K562 (cell line): ENCODE data around the gene CAPZA3. TPM values are rescaled to one million over a fixed set of nuclear protein-coding genes. Genes with fewer than 3 reads are reported as not detected.
A peak's percentile ranks its signal among the peaks of the same experiment; 100 is the strongest.

Experiments used
- C11orf30 ChIP-seq: fragments of 450-650 bp; IDR thresholded peaks from 2 replicates; pipeline ENCODE4 v1.6.1; 2016; ENCODE audit warnings: low read depth, mild to moderate bottlenecking
- FOXA3 ChIP-seq, 2 experiments: fragments of 450-650 bp in 1 of 2; sonication (generic) in 1 of 2; formaldehyde crosslinking; IDR thresholded peaks in 1 of 2; conservative IDR thresholded peaks in 1 of 2; 2 replicates each; pipeline versions ENCODE4 v1.4.0 to v1.8.0; 2020 to 2022; ENCODE audit warnings: mild to moderate bottlenecking in 2 of 2, missing genetic modification reagents in 1 of 2
- GATA2 ChIP-seq: sonication (generic); formaldehyde crosslinking; IDR thresholded peaks from 2 replicates; pipeline ENCODE4 v1.4.0; 2020; ENCODE audit warnings: mild to moderate bottlenecking, missing genetic modification reagents
- HMG20B ChIP-seq: fragments of 250-450 bp; sonication (Bioruptor Pico); IDR thresholded peaks from 2 replicates; pipeline ENCODE4 v1.5.0; 2021; ENCODE audit warnings: mild to moderate bottlenecking
- MAZ ChIP-seq, 2 experiments: fragments of 450-650 bp in 1 of 2; sonication (generic) in 1 of 2; formaldehyde crosslinking; IDR thresholded peaks in 1 of 2; conservative IDR thresholded peaks in 1 of 2; 2 replicates each; pipeline versions ENCODE4 v1.4.0 to v1.5.0; 2020; ENCODE audit warnings: mild to moderate bottlenecking in 1 of 2, missing genetic modification reagents in 1 of 2
- MEF2A ChIP-seq: IDR thresholded peaks from 2 replicates; pipeline ENCODE4 v1.6.1; 2011; ENCODE audit warnings: low read depth, mild to moderate bottlenecking, low read length, moderate library complexity; ENCODE audit not compliant: control insufficient read depth
- MTA2 ChIP-seq: fragments of 450-650 bp; IDR thresholded peaks from 2 replicates; pipeline ENCODE4 v1.6.1; 2016; ENCODE audit warnings: low read depth
- NR3C1 ChIP-seq: sonication (generic); formaldehyde crosslinking; IDR thresholded peaks from 2 replicates; pipeline ENCODE4 v1.8.1; 2022; ENCODE audit warnings: missing genetic modification reagents
- TEAD2 ChIP-seq: fragments of 450-650 bp; IDR thresholded peaks from 2 replicates; pipeline ENCODE4 v1.6.1; 2016; ENCODE audit warnings: missing genetic modification characterization, control low read depth, missing compliant biosample characterization
- TSC22D4 ChIP-seq: fragments of 450-650 bp; IDR thresholded peaks from 2 replicates; pipeline ENCODE4 v1.6.1; 2016; ENCODE audit warnings: missing genetic modification characterization, missing biosample characterization, control low read depth
- ZC3H8 ChIP-seq: fragments of 450-650 bp; IDR thresholded peaks from 2 replicates; pipeline ENCODE4 v1.6.1; 2017
- ZNF384 ChIP-seq: IDR thresholded peaks from 2 replicates; pipeline ENCODE4 v1.6.1; 2012; ENCODE audit warnings: low read depth, low read length, improper control_type of control experiment
- ZNF589 ChIP-seq: fragments of 200-800 bp; sonication (Bioruptor generic); IDR thresholded peaks from 2 replicates; pipeline ENCODE4 v1.6.1; 2016; ENCODE audit warnings: low read depth, missing genetic modification characterization, missing compliant biosample characterization
- polyA plus RNA-seq, 8 experiments: library from polyadenylated mRNA; depleted of rRNA in 4 of 8; stranded (reverse) in 5 of 8; unstranded in 3 of 8; fragments of >200 nt; fragmentation: Nextera tagmentation in 2 of 8; fragmentation: Illumina TruSeq in 1 of 8; extraction: Ambion mirVana in 2 of 8; extraction: Trizol in 1 of 8; gene quantifications; 2 replicates each; pipeline versions ENCODE4 v1.2.1 to v1.2.3, GENCODE V29; 2011 to 2014; ENCODE audit warnings: inconsistent platforms in 1 of 8, missing spikeins in 1 of 8
- total RNA-seq, 7 experiments: library from RNA; depleted of rRNA in 6 of 7; stranded (reverse); fragments of >200 nt in 6 of 7; fragmentation: Illumina TruSeq in 2 of 7; extraction: Trizol in 2 of 7; gene quantifications; 2 replicates each; pipeline versions ENCODE4 v1.2.1 to v1.2.3, GENCODE V29; 2011 to 2021; ENCODE audit warnings: low replicate concordance in 1 of 7
- TF ChIP-seq, protein P1 (sequence below): fragments of 250-450 bp; sonication (Bioruptor Pico); IDR thresholded peaks from 2 replicates; pipeline ENCODE4 v1.4.0; 2020; ENCODE audit warnings: borderline replicate concordance
- TF ChIP-seq, protein P2 (sequence below): fragments of 450-650 bp; conservative IDR thresholded peaks from 2 replicates; pipeline ENCODE4 v1.6.1; 2016; ENCODE audit warnings: missing genetic modification characterization, low read depth, mild to moderate bottlenecking, missing compliant biosample characterization, moderate library complexity
- TF ChIP-seq, protein P3 (sequence below): fragments of 250-450 bp; sonication (Bioruptor Pico); IDR thresholded peaks from 2 replicates; pipeline ENCODE4 v1.5.0; 2022; ENCODE audit warnings: mild to moderate bottlenecking
- TF ChIP-seq, protein P4 (sequence below): sonication (generic); IDR thresholded peaks from 2 replicates; pipeline ENCODE4 v1.6.1; 2016
- TF ChIP-seq, protein P5 (sequence below): fragments of 200-800 bp; sonication (Bioruptor generic); IDR thresholded peaks from 2 replicates; pipeline ENCODE4 v1.6.1; 2017; ENCODE audit warnings: missing genetic modification characterization, missing compliant biosample characterization
- TF ChIP-seq, protein P6 (sequence below): fragments of 250-450 bp; sonication (Bioruptor Pico); IDR thresholded peaks from 2 replicates; pipeline ENCODE4 v1.9.0; 2021; ENCODE audit warnings: mild to moderate bottlenecking

CAPZA3 gene
- total and polyA plus RNA-seq, 9 of the 15 experiments (the other 6 are each of a cell fraction or from before 2014, with no cell fraction given), result not detected

DNA sequence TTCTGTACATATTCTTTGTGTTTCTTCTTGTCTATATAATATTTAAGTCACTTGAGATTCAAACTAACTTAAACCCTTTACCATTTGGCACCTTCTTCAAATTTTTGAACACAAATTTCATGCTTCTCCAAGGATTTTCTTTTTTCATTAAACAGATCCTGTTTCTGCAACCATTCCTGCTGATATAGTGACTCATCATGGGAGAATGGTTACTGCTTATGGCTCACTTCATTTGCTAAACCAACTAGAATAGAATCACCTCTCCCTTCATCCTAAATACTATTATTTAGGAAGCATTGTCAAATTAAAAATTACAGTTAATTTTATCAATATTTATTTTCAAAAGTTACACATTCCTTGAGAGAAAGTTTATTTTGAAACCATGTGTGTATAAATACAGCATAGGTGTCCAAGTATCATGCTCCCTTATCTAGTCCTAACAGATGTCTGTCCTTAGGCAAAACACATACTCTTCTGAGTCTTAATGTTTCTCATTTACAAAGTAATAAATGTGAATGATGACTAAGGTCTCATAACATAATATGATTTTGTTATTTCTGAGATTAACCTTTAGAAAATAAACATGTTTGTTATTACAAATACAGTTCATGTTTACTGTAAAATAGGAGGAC, 40.8 kb upstream of the CAPZA3 start (continued):
- TF ChIP-seq, protein P1, sequence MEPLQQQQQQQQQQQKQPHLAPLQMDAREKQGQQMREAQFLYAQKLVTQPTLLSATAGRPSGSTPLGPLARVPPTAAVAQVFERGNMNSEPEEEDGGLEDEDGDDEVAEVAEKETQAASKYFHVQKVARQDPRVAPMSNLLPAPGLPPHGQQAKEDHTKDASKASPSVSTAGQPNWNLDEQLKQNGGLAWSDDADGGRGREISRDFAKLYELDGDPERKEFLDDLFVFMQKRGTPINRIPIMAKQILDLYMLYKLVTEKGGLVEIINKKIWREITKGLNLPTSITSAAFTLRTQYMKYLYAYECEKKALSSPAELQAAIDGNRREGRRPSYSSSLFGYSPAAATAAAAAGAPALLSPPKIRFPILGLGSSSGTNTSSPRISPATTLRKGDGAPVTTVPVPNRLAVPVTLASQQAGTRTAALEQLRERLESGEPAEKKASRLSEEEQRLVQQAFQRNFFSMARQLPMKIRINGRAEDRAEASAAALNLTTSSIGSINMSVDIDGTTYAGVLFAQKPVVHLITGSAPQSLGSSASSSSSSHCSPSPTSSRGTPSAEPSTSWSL (CRISPR knock-in tag), result no peak
- TF ChIP-seq, protein P2, sequence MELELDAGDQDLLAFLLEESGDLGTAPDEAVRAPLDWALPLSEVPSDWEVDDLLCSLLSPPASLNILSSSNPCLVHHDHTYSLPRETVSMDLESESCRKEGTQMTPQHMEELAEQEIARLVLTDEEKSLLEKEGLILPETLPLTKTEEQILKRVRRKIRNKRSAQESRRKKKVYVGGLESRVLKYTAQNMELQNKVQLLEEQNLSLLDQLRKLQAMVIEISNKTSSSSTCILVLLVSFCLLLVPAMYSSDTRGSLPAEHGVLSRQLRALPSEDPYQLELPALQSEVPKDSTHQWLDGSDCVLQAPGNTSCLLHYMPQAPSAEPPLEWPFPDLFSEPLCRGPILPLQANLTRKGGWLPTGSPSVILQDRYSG (tag), result no peak
- TF ChIP-seq, protein P3, sequence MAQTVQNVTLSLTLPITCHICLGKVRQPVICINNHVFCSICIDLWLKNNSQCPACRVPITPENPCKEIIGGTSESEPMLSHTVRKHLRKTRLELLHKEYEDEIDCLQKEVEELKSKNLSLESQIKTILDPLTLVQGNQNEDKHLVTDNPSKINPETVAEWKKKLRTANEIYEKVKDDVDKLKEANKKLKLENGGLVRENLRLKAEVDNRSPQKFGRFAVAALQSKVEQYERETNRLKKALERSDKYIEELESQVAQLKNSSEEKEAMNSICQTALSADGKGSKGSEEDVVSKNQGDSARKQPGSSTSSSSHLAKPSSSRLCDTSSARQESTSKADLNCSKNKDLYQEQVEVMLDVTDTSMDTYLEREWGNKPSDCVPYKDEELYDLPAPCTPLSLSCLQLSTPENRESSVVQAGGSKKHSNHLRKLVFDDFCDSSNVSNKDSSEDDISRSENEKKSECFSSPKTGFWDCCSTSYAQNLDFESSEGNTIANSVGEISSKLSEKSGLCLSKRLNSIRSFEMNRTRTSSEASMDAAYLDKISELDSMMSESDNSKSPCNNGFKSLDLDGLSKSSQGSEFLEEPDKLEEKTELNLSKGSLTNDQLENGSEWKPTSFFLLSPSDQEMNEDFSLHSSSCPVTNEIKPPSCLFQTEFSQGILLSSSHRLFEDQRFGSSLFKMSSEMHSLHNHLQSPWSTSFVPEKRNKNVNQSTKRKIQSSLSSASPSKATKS (CRISPR knock-in tag), result no peak
- TF ChIP-seq NR3C1 (CRISPR knock-in tag), result no peak
- no peak for TF ChIP-seq ZNF384
- TF ChIP-seq TEAD2 (tag), result no peak
- peak; percentile 10; the same call in 1 of the 2 replicates for TF ChIP-seq C11orf30
- TF ChIP-seq MAZ (CRISPR knock-in tag; conservative IDR thresholded peaks at IDR 0.05 in 1 of 2, IDR thresholded peaks at IDR 0.05 in 1 of 2), result no peak
- no peak for TF ChIP-seq ZC3H8
- TF ChIP-seq, protein P4, sequence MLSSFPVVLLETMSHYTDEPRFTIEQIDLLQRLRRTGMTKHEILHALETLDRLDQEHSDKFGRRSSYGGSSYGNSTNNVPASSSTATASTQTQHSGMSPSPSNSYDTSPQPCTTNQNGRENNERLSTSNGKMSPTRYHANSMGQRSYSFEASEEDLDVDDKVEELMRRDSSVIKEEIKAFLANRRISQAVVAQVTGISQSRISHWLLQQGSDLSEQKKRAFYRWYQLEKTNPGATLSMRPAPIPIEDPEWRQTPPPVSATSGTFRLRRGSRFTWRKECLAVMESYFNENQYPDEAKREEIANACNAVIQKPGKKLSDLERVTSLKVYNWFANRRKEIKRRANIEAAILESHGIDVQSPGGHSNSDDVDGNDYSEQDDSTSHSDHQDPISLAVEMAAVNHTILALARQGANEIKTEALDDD, result no peak
- peak; percentile 49; the same call in 1 of the 2 replicates for TF ChIP-seq MTA2
- no peak for TF ChIP-seq HMG20B (CRISPR knock-in tag)
- TF ChIP-seq TSC22D4, result no peak
- TF ChIP-seq, protein P5, sequence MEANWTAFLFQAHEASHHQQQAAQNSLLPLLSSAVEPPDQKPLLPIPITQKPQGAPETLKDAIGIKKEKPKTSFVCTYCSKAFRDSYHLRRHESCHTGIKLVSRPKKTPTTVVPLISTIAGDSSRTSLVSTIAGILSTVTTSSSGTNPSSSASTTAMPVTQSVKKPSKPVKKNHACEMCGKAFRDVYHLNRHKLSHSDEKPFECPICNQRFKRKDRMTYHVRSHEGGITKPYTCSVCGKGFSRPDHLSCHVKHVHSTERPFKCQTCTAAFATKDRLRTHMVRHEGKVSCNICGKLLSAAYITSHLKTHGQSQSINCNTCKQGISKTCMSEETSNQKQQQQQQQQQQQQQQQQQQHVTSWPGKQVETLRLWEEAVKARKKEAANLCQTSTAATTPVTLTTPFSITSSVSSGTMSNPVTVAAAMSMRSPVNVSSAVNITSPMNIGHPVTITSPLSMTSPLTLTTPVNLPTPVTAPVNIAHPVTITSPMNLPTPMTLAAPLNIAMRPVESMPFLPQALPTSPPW (CRISPR knock-in tag), result no peak
- TF ChIP-seq FOXA3 (CRISPR knock-in tag; conservative IDR thresholded peaks at IDR 0.05 in 1 of 2, IDR thresholded peaks at IDR 0.05 in 1 of 2), result no peak
- no peak for TF ChIP-seq ZNF589 (CRISPR knock-in tag)
- TF ChIP-seq, protein P6, sequence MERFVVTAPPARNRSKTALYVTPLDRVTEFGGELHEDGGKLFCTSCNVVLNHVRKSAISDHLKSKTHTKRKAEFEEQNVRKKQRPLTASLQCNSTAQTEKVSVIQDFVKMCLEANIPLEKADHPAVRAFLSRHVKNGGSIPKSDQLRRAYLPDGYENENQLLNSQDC (CRISPR knock-in tag), result no peak
- TF ChIP-seq GATA2 (CRISPR knock-in tag), result no peak
- no peak for TF ChIP-seq MEF2A
